ENCODE data around the gene KDM1A. TPM values are rescaled to one million over a fixed set of nuclear protein-coding genes. Genes with fewer than 3 reads are reported as not detected.

KDM1A gene
- total RNA-seq, 1 experiment from 2014 or later: 72.3 TPM

- no peaks in the 10 kb centered on the region for H3K27me3 Mint-ChIP-seq (ENCODE audit: insufficient read depth, unreplicated experiment)
- H3K4me1 Mint-ChIP-seq (ENCODE audit: insufficient read depth, unreplicated experiment): peaks cover 37% of the 10 kb centered on the region
- no peaks in the 10 kb centered on the region for H3K9me3 Mint-ChIP-seq (ENCODE audit: unreplicated experiment)
- POLR2A ChIA-PET: interaction anchor here (0.6 to 11.9 kb wide), 16 partner anchors 8 to 218 kb away, joined by 3 to 137 read pairs (median 4); partner anchors contain the start of genes HNRNPR and LUZP1
- peak; percentile 60 for DNase-seq (ENCODE audit: unreplicated experiment)
- intact Hi-C loops (cut with micrococcal nuclease): no loop called here
- no peak for TF ChIP-seq CTCF (IDR thresholded peaks at IDR 0.05; ENCODE audit: unreplicated experiment)
- CTCF ChIA-PET: interaction anchor here (1.6 to 1.8 kb wide), 2 partner anchors 27 to 58 kb away, joined by 4 to 5 read pairs; no protein-coding TSS in a partner anchor
- H3K27ac Mint-ChIP-seq (ENCODE audit: low read depth, unreplicated experiment): peak overlapping the region; percentile 33
- H3K4me3 Mint-ChIP-seq (ENCODE audit: unreplicated experiment): peak overlapping the region; percentile 43
- BruUV-seq (replicated peaks): no TSS peak
- no peaks in the 10 kb centered on the region for H3K36me3 Mint-ChIP-seq (ENCODE audit: insufficient read depth, unreplicated experiment)
These were observed 107.5 kb downstream of the KDM1A start for GRCh38 chr1:23126801-23127200.

GRCh38 chr1:23129846-23130245, 110.6 kb downstream of the KDM1A start:
- BruUV-seq (replicated peaks): no TSS peak
- TF ChIP-seq CTCF (IDR thresholded peaks at IDR 0.05; ENCODE audit: unreplicated experiment): no peak
- H3K9me3 Mint-ChIP-seq (ENCODE audit: unreplicated experiment): no peaks in the 10 kb centered on the region
- ChIA-PET POLR2A (no interaction called here), CTCF (no interaction called here)
- no peak for DNase-seq (ENCODE audit: unreplicated experiment)
- no peaks in the 10 kb centered on the region for H3K36me3 Mint-ChIP-seq (ENCODE audit: insufficient read depth, unreplicated experiment)
- peak overlapping the region; percentile 7 for H3K27ac Mint-ChIP-seq (ENCODE audit: low read depth, unreplicated experiment)
- intact Hi-C loops (cut with micrococcal nuclease): no loop called here
- H3K27me3 Mint-ChIP-seq (ENCODE audit: insufficient read depth, unreplicated experiment): no peaks in the 10 kb centered on the region
- peaks cover 36% of the 10 kb centered on the region for H3K4me1 Mint-ChIP-seq (ENCODE audit: insufficient read depth, unreplicated experiment)
- H3K4me3 Mint-ChIP-seq (ENCODE audit: unreplicated experiment): no peak overlapping the region

- Mint-ChIP-seq H3K36me3 (ENCODE audit: insufficient read depth, unreplicated experiment) (peaks cover 5% of the 10 kb centered on the region), H3K9me3 (ENCODE audit: unreplicated experiment) (no peaks in the 10 kb centered on the region), H3K4me1 (ENCODE audit: insufficient read depth, unreplicated experiment) (peaks cover 27% of the 10 kb centered on the region), H3K27me3 (ENCODE audit: insufficient read depth, unreplicated experiment) (no peaks in the 10 kb centered on the region), H3K27ac (ENCODE audit: low read depth, unreplicated experiment) (no peak overlapping the region), H3K4me3 (ENCODE audit: unreplicated experiment) (no peak overlapping the region)
- no peak for TF ChIP-seq CTCF (IDR thresholded peaks at IDR 0.05; ENCODE audit: unreplicated experiment)
- no peak for DNase-seq (ENCODE audit: unreplicated experiment)
- no TSS peak for BruUV-seq (replicated peaks)
- ChIA-PET CTCF (interaction anchor here (0.6 to 2.1 kb wide), 5 partner anchors 21 to 1059 kb away, joined by 3 to 8 read pairs (median 3); no protein-coding TSS in a partner anchor), POLR2A (interaction anchor here (0.5 to 2.6 kb wide), 6 partner anchors 9 to 671 kb away, joined by 3 to 20 read pairs (median 4); partner anchors contain the start of gene LUZP1)
- intact Hi-C loops (cut with micrococcal nuclease): no loop called here
These were observed 112.8 kb downstream of the KDM1A start for GRCh38 chr1:23132033-23132432.

Small RNA genes lying within 50 kb of the gene (microRNA-seq; reads per million reads assigned to microRNA genes)
- 8.2 reads per million, percentile 44 among the genes with 10 or more reads in this experiment for gene MIR3115
- not detected for gene MIR4419A

Other genes with a start within 250 kb of the KDM1A start
- gene LACTBL1, start 46.6 kb upstream of the KDM1A start, total RNA-seq (2022): not detected in 2 replicates
- gene TEX46, start 3.6 kb upstream of the KDM1A start, total RNA-seq (2022): 0.71 TPM in 1 of 2 replicates, not detected in the other
- gene LUZP1, start 149.4 kb downstream of the KDM1A start, total RNA-seq (2022): 30.1 and 37.2 TPM in 2 replicates
- 0.17 and 0.35 TPM in 2 replicates for gene HTR1D, start 198.0 kb downstream of the KDM1A start, total RNA-seq (2022)